Measurements from ENCODE around the gene PLCZ1.

DNA sequence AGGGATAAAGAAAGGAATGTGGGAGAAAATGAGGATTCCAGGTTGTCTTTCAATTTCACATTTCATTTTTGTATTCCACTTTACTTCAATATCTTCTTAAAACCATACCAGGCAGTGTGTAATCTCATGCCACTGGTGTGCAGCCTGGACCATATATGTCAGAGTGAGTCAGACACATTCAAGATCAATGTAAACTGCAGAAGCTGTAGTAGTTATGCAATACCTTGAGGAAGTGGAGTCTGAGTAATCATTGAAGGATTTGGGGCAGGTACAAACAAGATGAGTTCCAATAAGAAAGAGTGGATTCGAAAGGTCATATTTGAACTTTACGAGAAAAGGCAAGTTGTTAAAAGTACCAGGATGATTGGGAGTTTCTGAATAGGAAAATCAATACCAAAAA lies 14.1 kb downstream of the PLCZ1 start:
- no peak for TF ChIP-seq CTCF (IDR thresholded peaks at IDR 0.05)
- no peak for TF ChIP-seq POLR2A (IDR thresholded peaks at IDR 0.05)
